Body of pancreas (tissue), 4 donors: ENCODE measurements around the gene ZNF264. TPM values are rescaled to one million over a fixed set of nuclear protein-coding genes. Genes with fewer than 3 reads are reported as not detected.
A peak's percentile ranks its signal among the peaks of the same experiment; 100 is the strongest.

Experiments
- ATAC-seq: fragments of 150-250 bp; one replicate; pipeline ENCODE4 v1.9.1; 2016
- DNase-seq, 4 donors: peaks; one replicate each; pipeline ENCODE4 v3.0.0-alpha.2; 2019
- H3K27ac ChIP-seq, 4 donors: fragments of 200-600 bp; sonication (generic); 1 replicate in 3 of 4; 2 replicates in 1 of 4; pipeline versions ENCODE4 v1.5.1 to v1.6.1; 2016 to 2019; ENCODE audit warnings: mild to moderate bottlenecking in 1 of 4, mixed read lengths in 1 of 4, moderate library complexity in 1 of 4
- H3K27me3 ChIP-seq, 2 donors: fragments of 200-600 bp; sonication (generic); one replicate each; pipeline ENCODE4 v1.6.0; 2016; ENCODE audit warnings: mild to moderate bottlenecking in 1 of 2
- H3K36me3 ChIP-seq, 2 donors: fragments of 200-600 bp; sonication (generic); replicated peaks in 1 of 2; 2 replicates each; pipeline ENCODE4 v1.5.1; 2016; ENCODE audit warnings: low read depth in 2 of 2; ENCODE audit not compliant: insufficient read depth in 1 of 2
- H3K4me1 ChIP-seq: fragments of 200-600 bp; sonication (generic); one replicate; pipeline ENCODE4 v1.6.0; 2016
- H3K4me3 ChIP-seq, 2 donors: fragments of 200-600 bp; sonication (generic); 1 replicate in 1 of 2; 2 replicates in 1 of 2; pipeline ENCODE4 v1.5.1; 2016 to 2019
- H3K9me3 ChIP-seq, 3 donors: fragments of 200-600 bp; sonication (generic); 1 replicate in 2 of 3; 2 replicates in 1 of 3; pipeline ENCODE4 v1.5.1; 2016
- CTCF ChIP-seq, 7 experiments: fragments of 450-650 bp in 4 of 7; fragments of 200-600 bp in 3 of 7; sonication (generic) in 3 of 7; IDR thresholded peaks; one replicate each; pipeline ENCODE4 v1.5.1; 2016 to 2019; ENCODE audit warnings: antibody characterized with exemption in 7 of 7
- POLR2A ChIP-seq, 3 donors: fragments of 450-650 bp; IDR thresholded peaks; one replicate each; pipeline ENCODE4 v1.6.1; 2016; ENCODE audit warnings: antibody characterized with exemption in 3 of 3, mild to moderate bottlenecking in 2 of 3
- WGBS, 2 donors: methylation state at CpG; one replicate each; pipeline ENCODE4 v1.1.5; 2017; 5-methylcytosine and 5-hydroxymethylcytosine counted together
- intact Hi-C: fragments of 100-400 bp; cut with DNase I; formaldehyde crosslinking; loops from one replicate; pipeline ENCODE4 v1.15.1; 2023
- total RNA-seq, 2 donors: library from RNA; depleted of rRNA; stranded (reverse); fragments of >200 nt; gene quantifications; one replicate each; pipeline ENCODE4 v1.1.0, GENCODE V29; 2016

Gene ZNF264
- 10 to 100 TPM; 17.1 to 35.0 TPM for total RNA-seq

- DNase-seq = peak; percentile 89 to 94 (median 91)
- Histone ChIP-seq H3K9me3 (no peaks in the 10 kb centered on the region), H3K27me3 (peaks cover 0 to 3% of the 10 kb centered on the region in 2 donors), H3K4me1 (peaks cover 21% of the 10 kb centered on the region), H3K27ac (peak within 1 kb of the TSS; percentile 50 to 93 (median 82)), H3K4me3 (peak within 1 kb of the TSS; percentile 82 to 97), H3K36me3 (peaks cover 12 to 14% of the 10 kb centered on the region in 2 donors)
- WGBS, 2 donors = 1% methylated on average over 31 to 75 of the region's 81 CpGs
- intact Hi-C loops = no loop called here
- peak; percentile 93 for ATAC-seq
- TF ChIP-seq POLR2A (IDR thresholded peaks at IDR 0.05) = peak; percentile 21 to 60 (median 55)
- TF ChIP-seq CTCF (IDR thresholded peaks at IDR 0.05) = no peak
Measured at GRCh38 chr19:57191141-57192076, at the start of gene ZNF264. ZNF264 (plus strand) TSS chr19:57191500; CDS start chr19:57191914, 414 bp downstream.

- Histone ChIP-seq H3K27ac (no peak overlapping the region), H3K27me3 (no peaks in the 10 kb centered on the region), H3K4me1 (no peaks in the 10 kb centered on the region), H3K36me3 (no peaks in the 10 kb centered on the region), H3K4me3 (no peak overlapping the region), H3K9me3 (no peaks in the 10 kb centered on the region)
- ATAC-seq (no peak), DNase-seq (no peak)
- intact Hi-C loops = no loop called here
- 71 to 92% methylated on average over 4 of the region's 4 CpGs for WGBS, 2 donors
- no peak for TF ChIP-seq POLR2A (IDR thresholded peaks at IDR 0.05)
- no peak for TF ChIP-seq CTCF (IDR thresholded peaks at IDR 0.05)
Measured at GRCh38 chr19:57141699-57142098, 49.6 kb upstream of the ZNF264 start.

GRCh38 chr19:57152921-57153320 lies 38.4 kb upstream of the ZNF264 start:
- Histone ChIP-seq H3K4me3 (no peak overlapping the region), H3K4me1 (no peaks in the 10 kb centered on the region), H3K9me3 (no peaks in the 10 kb centered on the region), H3K36me3 (no peaks in the 10 kb centered on the region), H3K27ac (no peak overlapping the region), H3K27me3 (no peaks in the 10 kb centered on the region)
- WGBS, 2 donors = 67 to 69% methylated on average over 5 of the region's 5 CpGs
- DNase-seq = no peak
- intact Hi-C loops = no loop called here
- ATAC-seq = no peak
- TF ChIP-seq POLR2A (IDR thresholded peaks at IDR 0.05) (no peak), CTCF (IDR thresholded peaks at IDR 0.05) (no peak)

GRCh38 chr19:57161985-57162539 lies 29.2 kb upstream of the ZNF264 start:
- no peak overlapping the region for H3K4me3 ChIP-seq
- TF ChIP-seq CTCF (IDR thresholded peaks at IDR 0.05) = no peak
- H3K27me3 ChIP-seq = no peaks in the 10 kb centered on the region
- DNase-seq (no peak), ATAC-seq (no peak)
- H3K9me3 ChIP-seq = no peaks in the 10 kb centered on the region
- intact Hi-C loops = no loop called here
- no peaks in the 10 kb centered on the region for H3K36me3 ChIP-seq
- no peaks in the 10 kb centered on the region for H3K4me1 ChIP-seq
- WGBS, 2 donors = 60 to 63% methylated on average over 5 of the region's 5 CpGs
- no peak overlapping the region for H3K27ac ChIP-seq
